Large intestine (tissue), 12 donors: Measurements from ENCODE around the gene SMAD1. TPM values are rescaled to one million over a fixed set of nuclear protein-coding genes. Genes with fewer than 3 reads are reported as not detected.

Experiments
- DNase-seq, 2 donors: peaks; one replicate each; pipeline versions ENCODE4 v3.0.0 to v3.0.0-alpha.2; 2013
- H3K27ac ChIP-seq: one replicate; pipeline ENCODE4 v1.5.1; 2013; ENCODE audit warnings: low read length
- H3K27me3 ChIP-seq: 2 replicates; pipeline ENCODE4 v1.6.1; 2013; ENCODE audit warnings: low read length; ENCODE audit not compliant: control insufficient read depth, insufficient read depth
- H3K36me3 ChIP-seq: 2 replicates; pipeline ENCODE4 v1.6.1; 2013; ENCODE audit warnings: low read length; ENCODE audit not compliant: control insufficient read depth, insufficient read depth
- H3K4me1 ChIP-seq: one replicate; pipeline ENCODE4 v1.6.1; 2013; ENCODE audit warnings: low read length; ENCODE audit not compliant: control insufficient read depth, insufficient read depth
- H3K4me3 ChIP-seq: one replicate; pipeline ENCODE4 v1.5.1; 2013; ENCODE audit warnings: low read length
- H3K9me3 ChIP-seq: one replicate; pipeline ENCODE4 v1.6.1; 2013; ENCODE audit warnings: mild to moderate bottlenecking, low read depth, low read length, moderate library complexity; ENCODE audit not compliant: control insufficient read depth
- WGBS: methylation state at CpG from one replicate; pipeline ENCODE4 v1.1.5; 2013; ENCODE audit warnings: low lambda C conversion rate; ENCODE audit not compliant: insufficient coverage; 5-methylcytosine and 5-hydroxymethylcytosine counted together
- long read RNA-seq, 11 donors: transcript quantifications; one replicate each; lab custom pipeline, GENCODE V29; 2026
- polyA plus RNA-seq: library from polyadenylated mRNA; unstranded; fragments of 120-200 nt; gene quantifications from one replicate; pipeline ENCODE4 v1.2.1, GENCODE V29; 2013

The SMAD1 gene
- polyA plus RNA-seq = 46.2 TPM
- long read RNA-seq, donor 1, transcript SMAD1-201 (7 exons, 1,966 nt) = major isoform, 8 of 8 reads
- long read RNA-seq, donor 1, partial matches to known transcripts = 0 of 8 reads
- long read RNA-seq, donor 1, other reads (novel, unspliced or antisense) = 0 of 8 reads
- long read RNA-seq, donor 2, transcript SMAD1-201 (7 exons, 1,966 nt) = major isoform, 8 of 23 reads
- long read RNA-seq, donor 2, partial matches to known transcripts = 11 of 23 reads
- long read RNA-seq, donor 2, other reads (novel, unspliced or antisense) = 0 of 23 reads
- long read RNA-seq, donor 3, transcript SMAD1-201 (7 exons, 1,966 nt) = major isoform, 13 of 32 reads
- long read RNA-seq, donor 3, partial matches to known transcripts = 18 of 32 reads
- long read RNA-seq, donor 3, other reads (novel, unspliced or antisense) = 0 of 32 reads
- long read RNA-seq, donor 4, partial matches to known transcripts = 0 of 3 reads
- long read RNA-seq, donor 4, other reads (novel, unspliced or antisense) = 0 of 3 reads
- long read RNA-seq, donor 5, transcript SMAD1-201 (7 exons, 1,966 nt) = major isoform, 5 of 5 reads
- long read RNA-seq, donor 5, partial matches to known transcripts = 0 of 5 reads
- long read RNA-seq, donor 5, other reads (novel, unspliced or antisense) = 0 of 5 reads
- long read RNA-seq, donor 6, transcript SMAD1-201 (7 exons, 1,966 nt) = major isoform, 5 of 13 reads
- long read RNA-seq, donor 6, partial matches to known transcripts = 6 of 13 reads
- long read RNA-seq, donor 6, other reads (novel, unspliced or antisense) = 0 of 13 reads
- long read RNA-seq, donor 7, partial matches to known transcripts = 0 of 1 reads
- long read RNA-seq, donor 7, other reads (novel, unspliced or antisense) = 0 of 1 reads
- long read RNA-seq, donor 8, partial matches to known transcripts = 22 of 30 reads
- long read RNA-seq, donor 8, other reads (novel, unspliced or antisense) = 0 of 30 reads
- long read RNA-seq, donor 9, partial matches to known transcripts = 31 of 37 reads
- long read RNA-seq, donor 9, other reads (novel, unspliced or antisense) = 0 of 37 reads
- long read RNA-seq, donor 10, transcript SMAD1-201 (7 exons, 1,966 nt) = major isoform, 13 of 29 reads
- long read RNA-seq, donor 10, partial matches to known transcripts = 5 of 29 reads
- long read RNA-seq, donor 10, other reads (novel, unspliced or antisense) = 7 of 29 reads
- long read RNA-seq, donor 11, transcript SMAD1-201 (7 exons, 1,966 nt) = major isoform, 6 of 25 reads
- long read RNA-seq, donor 11, partial matches to known transcripts = 18 of 25 reads
- long read RNA-seq, donor 11, other reads (novel, unspliced or antisense) = 0 of 25 reads

DNA sequence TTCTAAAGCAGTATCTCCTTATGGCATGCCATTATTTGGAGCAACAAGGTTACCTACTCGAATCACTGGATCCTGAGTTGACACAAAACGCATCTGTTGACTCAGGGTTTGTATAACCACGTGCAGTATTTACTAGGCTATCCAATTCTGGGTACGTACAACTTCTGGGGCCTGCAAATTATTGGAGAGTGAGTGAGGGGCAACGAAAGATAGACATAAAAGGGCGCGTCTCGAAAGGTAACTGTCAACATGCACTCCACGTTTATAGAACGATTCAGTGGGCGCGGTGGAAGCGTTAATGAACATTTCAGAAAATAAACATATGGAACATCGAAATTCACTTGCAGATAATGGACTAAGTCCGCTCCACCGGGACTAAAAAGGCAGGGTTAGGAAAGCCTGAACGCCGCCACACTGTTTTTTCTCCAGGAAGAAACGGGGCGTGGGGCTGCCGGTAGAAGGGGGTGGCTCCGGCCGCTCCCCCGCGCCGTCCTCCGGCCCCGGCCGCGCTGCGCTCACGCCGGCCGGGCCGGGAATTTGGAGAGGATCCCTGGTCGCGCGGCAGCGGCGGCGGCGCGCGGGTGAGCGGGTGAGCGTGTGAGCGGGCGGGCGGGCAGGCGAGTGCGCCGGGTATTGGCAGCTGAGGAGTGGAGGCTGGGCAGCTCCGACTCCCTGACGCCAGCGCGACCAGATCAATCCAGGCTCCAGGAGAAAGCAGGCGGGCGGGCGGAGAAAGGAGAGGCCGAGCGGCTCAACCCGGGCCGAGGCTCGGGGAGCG is at the start of gene SMAD1:
Gene SMAD1, plus strand, starts transcription at position 690 of the 778 bp plus-strand sequence. CDS start 32,761 bp downstream, outside the sequence.
- no peaks in the 10 kb centered on the region for H3K27me3 ChIP-seq
- no peaks in the 10 kb centered on the region for H3K9me3 ChIP-seq
- 0% methylated on average over 5 of the region's 65 CpGs for WGBS
- peak within 1 kb of the TSS; percentile 66 for H3K4me3 ChIP-seq
- H3K4me1 ChIP-seq = peaks cover 7% of the 10 kb centered on the region
- H3K27ac ChIP-seq = peak within 1 kb of the TSS; percentile 89
- no peaks in the 10 kb centered on the region for H3K36me3 ChIP-seq
- DNase-seq = peak; percentile 70 to 89

DNA sequence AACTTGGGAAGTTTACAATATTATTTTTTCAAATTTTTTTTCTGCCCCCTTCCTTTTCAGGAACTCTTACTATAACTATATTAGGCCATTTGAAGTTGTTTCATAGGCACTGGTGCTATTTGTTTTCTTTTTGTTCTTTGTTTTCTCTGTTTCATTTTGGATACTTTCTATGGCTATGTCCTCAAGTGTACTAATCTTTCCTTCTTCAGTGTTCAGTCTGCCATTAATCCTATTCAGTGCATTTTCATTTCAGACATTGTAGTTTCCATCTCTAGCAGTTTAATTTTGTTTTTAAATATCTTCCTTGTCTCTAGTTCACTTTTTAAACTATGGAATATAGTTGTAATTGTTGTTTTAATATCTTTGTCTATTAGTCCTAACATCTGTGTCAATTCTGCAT is 48.0 kb upstream of the SMAD1 start:
- Histone ChIP-seq H3K27me3 (no peaks in the 10 kb centered on the region), H3K36me3 (no peaks in the 10 kb centered on the region), H3K27ac (no peak overlapping the region), H3K4me1 (no peaks in the 10 kb centered on the region), H3K9me3 (no peaks in the 10 kb centered on the region), H3K4me3 (no peak overlapping the region)
- no peak for DNase-seq

DNA sequence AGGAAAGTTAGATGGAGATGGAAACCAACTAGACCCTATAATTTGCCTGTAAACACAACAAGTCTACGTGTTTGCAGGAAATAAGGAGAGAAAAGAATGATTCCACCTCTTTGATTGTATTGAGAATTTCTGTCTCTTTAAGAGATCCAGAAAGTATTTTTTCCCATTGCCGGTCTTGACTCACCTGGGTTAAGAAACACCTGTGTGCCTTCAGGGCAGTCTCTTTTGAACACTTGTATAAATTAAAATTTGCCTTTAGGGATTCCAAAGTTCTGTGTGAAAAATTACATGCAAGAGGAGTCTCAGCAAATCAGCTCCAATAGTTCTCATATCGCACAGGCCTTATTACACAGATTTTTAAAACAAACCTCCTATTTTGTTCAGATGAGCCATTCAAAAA is 46.0 kb upstream of the SMAD1 start:
- H3K27ac ChIP-seq = no peak overlapping the region
- no peaks in the 10 kb centered on the region for H3K27me3 ChIP-seq
- DNase-seq = no peak
- H3K36me3 ChIP-seq = no peaks in the 10 kb centered on the region
- H3K4me3 ChIP-seq = no peak overlapping the region
- 100% methylated on average over 2 of the region's 3 CpGs for WGBS
- H3K4me1 ChIP-seq = no peaks in the 10 kb centered on the region
- H3K9me3 ChIP-seq = no peaks in the 10 kb centered on the region

DNA sequence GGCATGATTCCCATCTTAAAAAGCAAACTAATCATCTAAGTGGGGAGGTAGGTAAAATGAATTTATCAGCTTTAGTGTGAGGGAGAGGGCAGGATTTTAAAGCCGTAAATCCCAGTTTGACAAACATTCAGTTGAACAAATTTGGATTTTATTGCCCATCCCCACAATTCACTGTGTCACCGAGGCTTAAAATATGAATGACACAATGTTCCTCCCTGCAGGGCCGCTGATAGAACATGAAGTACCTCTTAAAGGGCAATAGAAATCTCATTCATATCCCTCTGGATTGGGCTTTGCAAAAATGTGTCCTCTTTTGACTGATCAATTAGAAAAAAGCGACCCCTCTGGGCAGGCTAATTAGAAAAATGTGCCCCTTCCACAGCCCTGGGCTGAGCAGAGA is 45.5 kb upstream of the SMAD1 start:
- Histone ChIP-seq H3K27ac (no peak overlapping the region), H3K4me1 (no peaks in the 10 kb centered on the region), H3K27me3 (no peaks in the 10 kb centered on the region), H3K4me3 (no peak overlapping the region), H3K9me3 (no peaks in the 10 kb centered on the region), H3K36me3 (no peaks in the 10 kb centered on the region)
- DNase-seq = no peak
- no CpG with 5 or more reads among the region's 4 CpGs for WGBS

DNA sequence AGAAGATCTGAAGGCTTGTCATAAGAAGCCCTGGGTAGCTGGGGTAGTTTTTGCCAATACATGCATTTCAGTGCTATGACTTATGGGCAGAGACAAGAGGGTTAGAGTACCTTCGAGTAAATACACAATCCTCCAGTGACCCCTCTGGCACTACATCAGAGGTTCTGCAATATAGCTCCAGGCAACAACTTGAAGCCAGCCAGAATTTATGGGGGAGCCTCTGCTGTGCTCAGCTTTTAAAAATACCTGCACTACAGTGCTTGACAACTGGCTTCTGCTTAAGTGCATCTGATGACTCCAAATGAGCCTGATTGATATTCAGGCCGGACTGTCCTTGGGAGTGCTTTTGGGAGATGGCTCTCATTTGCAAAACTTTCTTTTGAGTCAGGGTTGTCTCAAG is 44.9 kb upstream of the SMAD1 start:
- H3K4me3 ChIP-seq = no peak overlapping the region
- H3K27ac ChIP-seq = no peak overlapping the region
- no peaks in the 10 kb centered on the region for H3K9me3 ChIP-seq
- no CpG with 5 or more reads among the region's 2 CpGs for WGBS
- H3K27me3 ChIP-seq = no peaks in the 10 kb centered on the region
- DNase-seq = no peak
- no peaks in the 10 kb centered on the region for H3K4me1 ChIP-seq
- no peaks in the 10 kb centered on the region for H3K36me3 ChIP-seq

DNA sequence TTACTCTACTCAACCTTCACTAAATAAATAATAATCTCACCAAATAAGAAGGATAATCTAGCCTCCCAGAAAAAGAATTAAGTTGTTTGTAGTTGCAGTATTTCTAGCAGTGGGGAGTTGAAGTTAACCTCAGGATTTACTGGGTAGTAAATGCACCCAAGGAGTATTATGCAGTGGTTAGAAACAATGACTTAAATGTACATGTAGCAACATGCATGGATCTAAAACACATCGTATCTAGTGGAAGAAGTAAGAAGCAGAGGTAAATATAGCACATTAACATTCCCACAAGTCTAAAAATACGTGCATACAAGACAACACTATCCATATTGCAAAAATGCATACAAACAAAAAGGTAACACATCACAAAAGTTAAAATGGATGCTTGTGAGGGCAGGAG is 44.2 kb upstream of the SMAD1 start:
- Histone ChIP-seq H3K27me3 (no peaks in the 10 kb centered on the region), H3K4me1 (no peaks in the 10 kb centered on the region)
- no CpG with 5 or more reads among the region's 2 CpGs for WGBS

DNA sequence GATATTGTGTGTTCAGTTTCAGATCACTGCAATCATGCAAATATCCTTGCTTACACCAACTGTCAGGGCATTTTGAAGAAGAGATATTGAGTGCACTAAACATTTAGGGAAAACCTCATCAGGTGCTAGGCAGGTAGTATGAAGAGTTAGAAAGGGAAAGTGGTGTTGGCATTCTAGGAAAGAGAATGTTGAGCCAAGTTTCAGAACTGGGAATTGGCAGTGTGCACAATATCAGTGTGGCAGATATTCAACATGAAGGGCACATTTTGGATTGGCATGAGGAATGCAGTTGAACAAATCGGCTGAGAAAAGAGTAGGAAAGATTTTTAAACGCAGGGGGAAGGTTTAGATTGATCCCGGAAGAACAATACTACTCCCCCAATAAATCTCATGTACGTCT is 43.4 kb upstream of the SMAD1 start:
- no peak overlapping the region for H3K27ac ChIP-seq
- no peaks in the 10 kb centered on the region for H3K4me1 ChIP-seq
- DNase-seq = no peak
- 100% methylated on average over 2 of the region's 4 CpGs for WGBS
- no peaks in the 10 kb centered on the region for H3K36me3 ChIP-seq
- no peaks in the 10 kb centered on the region for H3K27me3 ChIP-seq
- H3K9me3 ChIP-seq = no peaks in the 10 kb centered on the region
- no peak overlapping the region for H3K4me3 ChIP-seq

More for the DNA sequence above, 44.2 kb upstream of the SMAD1 start:
- Histone ChIP-seq H3K4me3 (no peak overlapping the region), H3K9me3 (no peaks in the 10 kb centered on the region), H3K36me3 (no peaks in the 10 kb centered on the region), H3K27ac (no peak overlapping the region)
- DNase-seq = no peak

DNA sequence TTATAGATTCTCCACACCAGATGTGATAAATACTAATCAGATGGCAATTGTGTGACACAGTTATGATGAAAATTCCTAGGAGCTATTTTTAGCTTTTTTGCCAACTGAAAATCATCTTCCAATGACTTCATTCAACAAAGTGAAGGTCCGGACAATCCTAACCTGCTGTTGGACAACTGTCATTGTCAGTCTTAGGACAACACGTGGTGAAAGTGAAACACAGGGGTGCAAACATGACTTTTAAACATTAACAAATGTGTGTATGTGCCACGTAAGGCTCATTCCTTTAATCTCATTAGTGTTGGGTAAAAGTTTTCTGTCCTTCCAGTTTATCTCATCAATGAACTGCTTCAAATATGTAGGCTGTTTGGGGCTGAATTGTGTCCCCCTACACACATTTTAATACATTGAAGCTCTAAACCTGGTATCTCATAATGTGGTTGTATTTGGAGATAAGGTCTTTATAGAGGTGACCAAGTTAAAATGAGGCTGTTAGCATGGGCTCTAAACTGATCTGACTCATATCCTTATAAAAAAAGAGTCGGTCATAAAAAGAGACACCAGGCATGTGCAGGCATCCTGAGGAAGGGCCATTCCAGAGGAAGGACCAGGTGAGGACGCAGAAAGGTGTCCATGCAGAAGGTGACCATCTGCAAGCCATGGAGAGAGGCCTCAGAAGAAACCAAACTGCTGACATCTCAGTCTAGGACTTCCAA is 41.2 kb upstream of the SMAD1 start:
- no peaks in the 10 kb centered on the region for H3K4me1 ChIP-seq
- no peak overlapping the region for H3K27ac ChIP-seq
- WGBS = 0% methylated on average over 1 of the region's 5 CpGs
- H3K4me3 ChIP-seq = no peak overlapping the region
- DNase-seq = peak in 1 of 2 donors; percentile 45
- H3K9me3 ChIP-seq = no peaks in the 10 kb centered on the region
- no peaks in the 10 kb centered on the region for H3K27me3 ChIP-seq
- H3K36me3 ChIP-seq = no peaks in the 10 kb centered on the region

DNA sequence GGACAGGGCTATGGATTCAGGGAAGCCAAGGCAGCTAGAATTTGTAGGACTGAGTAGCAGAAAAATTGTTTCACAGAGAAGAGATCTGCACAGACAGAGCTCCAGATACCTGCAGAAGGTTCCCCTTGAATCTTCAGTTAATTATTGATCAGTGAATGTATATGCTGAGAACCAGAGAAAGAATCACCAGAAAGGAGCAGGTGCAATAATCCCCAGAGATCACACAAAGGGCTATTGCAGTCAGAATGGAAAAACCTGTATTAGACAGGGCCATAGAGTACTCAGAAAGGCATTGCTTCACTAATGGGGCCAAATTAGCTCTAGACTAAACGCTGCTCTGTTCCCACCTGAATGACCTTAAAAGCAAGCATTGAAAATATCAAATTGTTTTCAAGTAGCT is 35.5 kb upstream of the SMAD1 start:
- no peaks in the 10 kb centered on the region for H3K27me3 ChIP-seq
- H3K27ac ChIP-seq = no peak overlapping the region
- no peaks in the 10 kb centered on the region for H3K9me3 ChIP-seq
- H3K4me1 ChIP-seq = no peaks in the 10 kb centered on the region
- H3K4me3 ChIP-seq = no peak overlapping the region
- no peak for DNase-seq
- H3K36me3 ChIP-seq = no peaks in the 10 kb centered on the region
- WGBS = no CpG with 5 or more reads among the region's 1 CpG
